ENCODE results near the gene ZBTB47. TPM values are rescaled to one million over a fixed set of nuclear protein-coding genes. Genes with fewer than 3 reads are reported as not detected.

The ZBTB47 gene
- polyA plus RNA-seq, 1 donor from 2014 or later: 4.8 TPM

DNA sequence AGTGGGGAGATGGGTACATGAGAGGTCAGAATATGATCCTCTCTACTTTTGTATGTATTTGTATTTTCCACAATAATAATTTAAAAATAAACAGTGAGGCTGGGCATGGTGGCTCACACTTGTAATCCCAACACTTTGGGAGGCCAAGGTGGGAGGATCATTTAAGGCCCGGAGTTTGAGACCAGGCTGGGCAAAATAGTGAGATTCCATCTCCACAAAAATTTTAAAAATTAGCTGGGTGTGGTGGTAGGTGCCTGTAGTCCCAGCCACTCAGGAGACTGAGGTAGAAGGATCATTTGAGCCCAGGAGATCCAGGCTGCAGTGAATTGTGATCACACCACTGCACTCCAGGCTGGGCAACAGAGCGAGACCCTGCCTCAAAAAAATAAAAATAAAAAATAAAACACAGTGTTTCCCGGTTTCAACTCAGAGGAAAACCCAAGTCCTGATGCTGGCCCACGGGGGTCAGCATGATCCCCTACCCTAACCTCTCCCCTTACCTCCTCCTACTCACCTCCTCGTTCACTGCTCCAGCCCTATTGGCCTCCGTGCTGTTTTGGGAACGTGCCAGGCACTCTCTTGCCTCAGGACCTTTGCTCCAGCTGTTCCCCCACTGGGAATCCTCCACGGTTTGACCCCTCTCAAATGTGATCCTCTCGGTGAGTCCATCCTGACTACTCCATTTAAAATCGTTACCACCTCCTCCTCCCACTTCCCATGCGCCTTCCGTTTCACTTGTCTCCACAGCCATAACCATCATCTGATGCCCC lies 29.0 kb downstream of the ZBTB47 start:
- no peak overlapping the region for H3K27ac ChIP-seq (ENCODE audit: low read length)
- H3K4me2 ChIP-seq (ENCODE audit: low read length): no peak overlapping the region
- no peaks in the 10 kb centered on the region for H3K27me3 ChIP-seq (ENCODE audit: insufficient read depth, low read depth, low read length)
- no peaks in the 10 kb centered on the region for H3F3A ChIP-seq (ENCODE audit: insufficient read depth, low read length, poor library complexity, severe bottlenecking)
- H3K9me3 ChIP-seq (ENCODE audit: low read length): no peaks in the 10 kb centered on the region
- TF ChIP-seq POLR2AphosphoS5 (IDR thresholded peaks at IDR 0.05): no peak
- no peak overlapping the region for H3K9ac ChIP-seq (ENCODE audit: low read length)
- H3K36me3 ChIP-seq (ENCODE audit: insufficient read depth, low read length): no peaks in the 10 kb centered on the region
- H2AFZ ChIP-seq (ENCODE audit: low read depth, low read length): no peak overlapping the region
- H4K20me1 ChIP-seq (ENCODE audit: insufficient read depth): no peaks in the 10 kb centered on the region
- H3K79me2 ChIP-seq (replicated peaks; ENCODE audit: insufficient read depth, low read length): no peaks in the 10 kb centered on the region
- H3K9me2 ChIP-seq (ENCODE audit: insufficient read depth, low read length): no peaks in the 10 kb centered on the region
- no peak overlapping the region for H3K4me3 ChIP-seq (ENCODE audit: low read length)

DNA sequence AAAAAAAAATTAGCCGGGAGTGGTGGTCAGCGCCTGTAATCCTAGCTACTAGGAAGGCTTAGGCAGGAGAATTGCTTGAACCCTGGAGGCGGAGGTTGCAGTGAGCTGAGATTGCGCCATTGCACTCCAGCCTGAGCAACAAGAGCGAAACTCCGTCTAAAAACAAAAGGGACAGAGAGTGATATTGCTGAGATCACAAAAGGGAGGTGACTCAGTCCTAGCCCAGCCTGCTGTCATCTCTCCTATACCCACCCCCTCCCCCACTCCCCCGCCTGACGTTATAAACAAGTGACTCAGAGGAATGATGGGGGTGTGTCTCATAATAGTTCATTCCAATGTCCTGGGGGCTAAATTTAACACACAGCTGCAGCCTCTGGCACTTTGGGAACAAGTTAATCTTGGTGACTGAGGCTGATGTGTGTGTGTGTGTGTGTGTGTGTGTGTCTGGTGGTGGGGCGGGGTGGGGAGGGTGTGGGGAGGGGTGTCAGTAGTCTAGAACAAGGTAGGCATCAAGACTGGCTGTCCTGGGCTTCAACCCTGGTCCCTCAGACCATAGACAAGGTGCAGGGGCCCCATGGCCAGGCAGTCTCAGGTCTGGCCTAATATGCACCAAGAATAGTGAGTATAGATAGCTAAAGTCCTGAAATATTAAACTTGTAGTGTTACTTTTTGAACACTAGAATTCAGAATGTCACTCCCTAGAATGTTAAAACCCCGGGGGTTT lies 30.5 kb downstream of the ZBTB47 start:
- TF ChIP-seq EP300 (conservative IDR thresholded peaks at IDR 0.05; ENCODE audit: poor library complexity, severe bottlenecking): no peak
- TF ChIP-seq, protein P1, sequence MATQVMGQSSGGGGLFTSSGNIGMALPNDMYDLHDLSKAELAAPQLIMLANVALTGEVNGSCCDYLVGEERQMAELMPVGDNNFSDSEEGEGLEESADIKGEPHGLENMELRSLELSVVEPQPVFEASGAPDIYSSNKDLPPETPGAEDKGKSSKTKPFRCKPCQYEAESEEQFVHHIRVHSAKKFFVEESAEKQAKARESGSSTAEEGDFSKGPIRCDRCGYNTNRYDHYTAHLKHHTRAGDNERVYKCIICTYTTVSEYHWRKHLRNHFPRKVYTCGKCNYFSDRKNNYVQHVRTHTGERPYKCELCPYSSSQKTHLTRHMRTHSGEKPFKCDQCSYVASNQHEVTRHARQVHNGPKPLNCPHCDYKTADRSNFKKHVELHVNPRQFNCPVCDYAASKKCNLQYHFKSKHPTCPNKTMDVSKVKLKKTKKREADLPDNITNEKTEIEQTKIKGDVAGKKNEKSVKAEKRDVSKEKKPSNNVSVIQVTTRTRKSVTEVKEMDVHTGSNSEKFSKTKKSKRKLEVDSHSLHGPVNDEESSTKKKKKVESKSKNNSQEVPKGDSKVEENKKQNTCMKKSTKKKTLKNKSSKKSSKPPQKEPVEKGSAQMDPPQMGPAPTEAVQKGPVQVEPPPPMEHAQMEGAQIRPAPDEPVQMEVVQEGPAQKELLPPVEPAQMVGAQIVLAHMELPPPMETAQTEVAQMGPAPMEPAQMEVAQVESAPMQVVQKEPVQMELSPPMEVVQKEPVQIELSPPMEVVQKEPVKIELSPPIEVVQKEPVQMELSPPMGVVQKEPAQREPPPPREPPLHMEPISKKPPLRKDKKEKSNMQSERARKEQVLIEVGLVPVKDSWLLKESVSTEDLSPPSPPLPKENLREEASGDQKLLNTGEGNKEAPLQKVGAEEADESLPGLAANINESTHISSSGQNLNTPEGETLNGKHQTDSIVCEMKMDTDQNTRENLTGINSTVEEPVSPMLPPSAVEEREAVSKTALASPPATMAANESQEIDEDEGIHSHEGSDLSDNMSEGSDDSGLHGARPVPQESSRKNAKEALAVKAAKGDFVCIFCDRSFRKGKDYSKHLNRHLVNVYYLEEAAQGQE (IDR thresholded peaks at IDR 0.05; ENCODE audit: borderline replicate concordance): no peak
- no peak for TF ChIP-seq TAF1 (IDR thresholded peaks at IDR 0.05; ENCODE audit: low read depth)
- no peak for TF ChIP-seq SMC3 (conservative IDR thresholded peaks at IDR 0.05; ENCODE audit: poor library complexity)
- TF ChIP-seq EZH2 (IDR thresholded peaks at IDR 0.05; ENCODE audit: borderline replicate concordance, insufficient read depth, low read length, poor library complexity, severe bottlenecking): no peak
- TF ChIP-seq MXI1 (conservative IDR thresholded peaks at IDR 0.05; ENCODE audit: poor library complexity, severe bottlenecking): no peak
- TF ChIP-seq, protein P2, sequence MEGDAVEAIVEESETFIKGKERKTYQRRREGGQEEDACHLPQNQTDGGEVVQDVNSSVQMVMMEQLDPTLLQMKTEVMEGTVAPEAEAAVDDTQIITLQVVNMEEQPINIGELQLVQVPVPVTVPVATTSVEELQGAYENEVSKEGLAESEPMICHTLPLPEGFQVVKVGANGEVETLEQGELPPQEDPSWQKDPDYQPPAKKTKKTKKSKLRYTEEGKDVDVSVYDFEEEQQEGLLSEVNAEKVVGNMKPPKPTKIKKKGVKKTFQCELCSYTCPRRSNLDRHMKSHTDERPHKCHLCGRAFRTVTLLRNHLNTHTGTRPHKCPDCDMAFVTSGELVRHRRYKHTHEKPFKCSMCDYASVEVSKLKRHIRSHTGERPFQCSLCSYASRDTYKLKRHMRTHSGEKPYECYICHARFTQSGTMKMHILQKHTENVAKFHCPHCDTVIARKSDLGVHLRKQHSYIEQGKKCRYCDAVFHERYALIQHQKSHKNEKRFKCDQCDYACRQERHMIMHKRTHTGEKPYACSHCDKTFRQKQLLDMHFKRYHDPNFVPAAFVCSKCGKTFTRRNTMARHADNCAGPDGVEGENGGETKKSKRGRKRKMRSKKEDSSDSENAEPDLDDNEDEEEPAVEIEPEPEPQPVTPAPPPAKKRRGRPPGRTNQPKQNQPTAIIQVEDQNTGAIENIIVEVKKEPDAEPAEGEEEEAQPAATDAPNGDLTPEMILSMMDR (IDR thresholded peaks at IDR 0.05; ENCODE audit: poor library complexity, severe bottlenecking): no peak
- TF ChIP-seq RAD21 (conservative IDR thresholded peaks at IDR 0.05): no peak
- TF ChIP-seq POLR2AphosphoS5 (IDR thresholded peaks at IDR 0.05): no peak
- Histone ChIP-seq H3K4me2 (ENCODE audit: low read length) (no peak overlapping the region), H3F3A (ENCODE audit: insufficient read depth, low read length, poor library complexity, severe bottlenecking) (no peaks in the 10 kb centered on the region), H3K36me3 (ENCODE audit: insufficient read depth, low read length) (no peaks in the 10 kb centered on the region), H4K20me1 (ENCODE audit: insufficient read depth) (no peaks in the 10 kb centered on the region), H3K9me3 (ENCODE audit: low read length) (no peaks in the 10 kb centered on the region), H3K9ac (ENCODE audit: low read length) (no peak overlapping the region), H3K27ac (ENCODE audit: low read length) (no peak overlapping the region), H3K27me3 (ENCODE audit: insufficient read depth, low read depth, low read length) (no peaks in the 10 kb centered on the region), H3K9me2 (ENCODE audit: insufficient read depth, low read length) (no peaks in the 10 kb centered on the region), H3K79me2 (replicated peaks; ENCODE audit: insufficient read depth, low read length) (no peaks in the 10 kb centered on the region), H3K4me3 (ENCODE audit: low read length) (no peak overlapping the region), H2AFZ (ENCODE audit: low read depth, low read length) (no peak overlapping the region)
